ENCODE measurements around the gene LRRC59. TPM values are rescaled to one million over a fixed set of nuclear protein-coding genes. Genes with fewer than 3 reads are reported as not detected.

The LRRC59 gene
- total RNA-seq, 2 experiments from 2014 or later: 48.1 to 50.1 TPM

DNA sequence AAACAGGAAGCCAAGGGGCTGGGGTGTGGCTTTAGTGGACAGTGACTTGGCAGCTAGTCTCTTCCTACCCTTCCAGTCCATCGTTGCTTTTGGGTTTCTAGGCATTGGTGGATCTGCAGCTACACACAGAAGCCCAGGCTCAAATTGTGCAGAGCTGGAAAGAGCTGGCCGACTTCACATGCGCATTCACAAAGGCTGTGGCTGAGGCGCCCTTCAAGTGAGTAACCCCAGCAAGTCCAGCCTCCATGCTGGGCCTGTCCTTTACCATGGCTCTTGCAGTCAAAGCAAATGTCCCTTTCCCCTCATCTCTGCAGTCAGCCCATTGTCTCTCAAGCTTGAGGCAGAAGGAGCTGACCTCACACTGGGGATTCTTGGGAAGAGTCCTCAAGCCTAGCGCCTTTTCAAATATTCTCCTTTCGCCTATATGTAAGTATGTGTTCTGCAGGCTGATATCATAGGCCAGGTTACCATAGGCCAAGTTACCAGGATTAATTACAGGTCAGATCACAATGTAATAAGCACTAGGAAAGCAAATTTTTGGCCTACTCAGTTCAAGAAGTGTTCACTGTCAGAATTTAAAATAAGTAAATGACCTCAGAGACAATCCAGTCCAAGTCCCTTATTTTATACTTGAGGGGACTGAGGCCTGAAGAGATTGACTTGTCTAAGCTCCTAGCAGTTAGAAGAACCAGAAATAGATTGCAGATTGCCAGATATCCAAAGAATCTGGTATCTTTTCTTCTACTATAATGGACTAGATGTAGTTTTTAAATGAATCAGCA, 17.8 kb downstream of the LRRC59 start:
- H3K4me3 Mint-ChIP-seq: no peak overlapping the region
- peaks cover 51% of the 10 kb centered on the region for H3K36me3 Mint-ChIP-seq (ENCODE audit: low read depth)
- no peak for DNase-seq
- H3K4me1 Mint-ChIP-seq (ENCODE audit: low read depth): no peaks in the 10 kb centered on the region
- CTCF ChIA-PET: interaction anchor here (1.7 kb wide), 1 partner anchor 18 kb away, joined by 8 read pairs; the partner anchor contains the start of gene LRRC59
- no peaks in the 10 kb centered on the region for H3K9me3 Mint-ChIP-seq
- H3K27me3 Mint-ChIP-seq (ENCODE audit: low read depth): no peaks in the 10 kb centered on the region
- intact Hi-C loops (cut with micrococcal nuclease): no loop called here
- H3K27ac Mint-ChIP-seq: no peak overlapping the region

DNA sequence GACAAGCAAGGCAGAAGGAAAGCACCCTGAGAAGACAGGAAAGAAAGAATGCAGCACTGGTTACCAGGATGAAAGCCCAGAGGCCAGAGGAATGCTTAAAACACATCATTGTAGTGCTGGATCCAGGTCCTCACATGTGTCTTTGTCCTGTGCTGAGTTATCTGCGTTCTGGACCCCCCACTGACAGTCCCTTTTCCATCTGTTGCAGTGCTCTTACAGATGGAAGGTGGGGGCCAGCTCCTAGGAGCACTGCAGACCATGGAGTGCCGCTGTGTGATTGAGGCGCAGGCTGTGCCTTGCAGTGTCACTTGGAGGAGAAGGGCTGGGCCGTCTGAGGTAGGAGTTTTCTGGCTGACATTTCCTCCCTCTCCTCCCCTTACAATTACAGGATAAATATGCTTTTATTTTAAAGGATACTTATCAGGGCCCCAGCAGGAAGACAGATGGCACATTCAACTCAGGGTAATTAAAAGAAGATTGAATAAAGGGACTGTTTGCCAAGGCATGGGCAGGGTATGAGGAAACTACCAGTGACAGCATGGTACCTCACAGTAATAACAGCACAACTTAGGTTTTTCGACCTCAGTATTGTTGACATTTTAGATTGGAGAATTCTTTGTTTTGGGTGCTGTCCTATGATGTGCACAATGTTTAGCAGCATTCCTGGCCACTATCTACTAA, 21.3 kb downstream of the LRRC59 start:
- H3K27ac Mint-ChIP-seq: no peak overlapping the region
- H3K4me3 Mint-ChIP-seq: no peak overlapping the region
- peaks cover 21% of the 10 kb centered on the region for H3K4me1 Mint-ChIP-seq (ENCODE audit: low read depth)
- CTCF ChIA-PET: interaction anchor here (0.8 to 6.6 kb wide), 3 partner anchors 14 to 22 kb away, joined by 4 to 44 read pairs (median 10); partner anchors contain the start of gene LRRC59
- no peaks in the 10 kb centered on the region for H3K27me3 Mint-ChIP-seq (ENCODE audit: low read depth)
- intact Hi-C loops (cut with micrococcal nuclease): no loop called here
- peaks cover 57% of the 10 kb centered on the region for H3K36me3 Mint-ChIP-seq (ENCODE audit: low read depth)
- H3K9me3 Mint-ChIP-seq: no peaks in the 10 kb centered on the region
- DNase-seq: no peak

DNA sequence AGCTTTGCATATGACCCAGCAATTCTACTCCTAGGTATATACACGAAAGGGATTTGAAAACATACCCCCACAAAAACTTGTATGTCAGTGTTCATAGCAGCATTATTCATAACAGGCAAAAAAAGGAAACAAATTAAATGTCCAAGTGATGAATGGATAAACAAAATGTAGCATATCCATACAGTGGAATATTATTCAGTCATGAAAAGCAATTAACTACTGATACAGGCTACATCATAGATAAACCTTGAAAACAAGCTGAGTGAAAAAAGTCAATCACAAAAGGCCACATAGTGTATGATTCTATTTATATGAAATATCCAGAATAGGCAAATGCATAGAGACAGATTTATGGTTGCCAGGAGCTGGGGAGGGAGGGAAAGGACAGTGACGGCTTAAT, 23.6 kb downstream of the LRRC59 start:
- Mint-ChIP-seq H3K27me3 (ENCODE audit: low read depth) (no peaks in the 10 kb centered on the region), H3K27ac (peak overlapping the region; percentile 99), H3K36me3 (ENCODE audit: low read depth) (peaks cover 56% of the 10 kb centered on the region), H3K9me3 (no peaks in the 10 kb centered on the region), H3K4me3 (peak overlapping the region; percentile 99), H3K4me1 (ENCODE audit: low read depth) (peaks cover 30% of the 10 kb centered on the region)
- CTCF ChIA-PET: interaction anchor here (0.6 to 6.6 kb wide), 5 partner anchors 12 to 173 kb away, joined by 3 to 44 read pairs (median 4); partner anchors contain the start of gene LRRC59
- DNase-seq: no peak
- intact Hi-C loops (cut with micrococcal nuclease): loop anchor here (1.0 to 2.0 kb wide), 2 partner anchors 24 to 53 kb away; partner anchors contain the start of genes ACSF2 and LRRC59

DNA sequence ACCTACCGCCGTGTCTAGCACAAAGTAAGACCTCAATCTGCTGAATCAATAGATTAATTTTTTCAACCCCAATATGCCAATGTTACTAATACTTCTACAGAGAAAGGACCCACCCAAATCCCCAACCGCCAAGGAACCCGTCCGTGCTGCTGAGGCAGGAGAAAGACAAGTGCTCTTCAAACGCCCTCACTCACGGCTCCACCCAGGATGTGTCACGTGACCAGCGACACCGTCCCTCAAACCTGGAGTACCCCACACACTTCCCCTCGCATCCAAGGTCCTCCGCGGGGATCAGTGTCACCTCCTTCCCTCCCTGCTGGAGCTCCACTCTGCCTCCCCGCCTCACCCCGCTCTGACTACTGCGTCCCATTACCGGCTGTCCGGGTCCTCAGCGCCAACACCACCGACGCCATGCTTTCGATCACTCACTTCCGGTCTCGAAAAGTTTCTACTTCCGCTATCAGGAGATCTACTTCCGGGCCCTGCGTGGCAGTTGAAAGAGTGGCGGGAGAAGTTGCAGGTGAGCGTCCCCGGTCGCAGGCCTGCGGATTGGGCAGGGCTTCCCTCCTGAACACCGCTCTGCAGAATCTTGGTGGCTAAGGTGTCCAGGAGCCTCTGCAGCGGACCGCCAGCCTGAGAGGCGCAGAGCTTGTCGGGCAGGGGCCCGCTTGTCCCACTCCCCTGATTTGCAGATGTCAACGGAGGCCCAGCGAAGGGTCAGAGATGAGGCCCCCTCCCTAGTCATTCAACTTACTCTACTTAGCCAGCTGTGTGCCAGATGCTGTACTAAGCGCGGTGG, 24.4 kb downstream of the LRRC59 start, which contains the start of the genes EME1 and MRPL27:
EME1 (plus strand) TSS at position 472 of the 799 bp plus-strand sequence. CDS start 1,980 bp downstream, outside the sequence.
MRPL27 (minus strand) TSS at position 427 of the 799 bp plus-strand sequence; CDS start at position 413, 14 bp downstream.
- H3K4me3 Mint-ChIP-seq: peak within 1 kb of the TSS; percentile 99
- H3K36me3 Mint-ChIP-seq (ENCODE audit: low read depth): peaks cover 53% of the 10 kb centered on the region
- peaks cover 30% of the 10 kb centered on the region for H3K4me1 Mint-ChIP-seq (ENCODE audit: low read depth)
- no peaks in the 10 kb centered on the region for H3K9me3 Mint-ChIP-seq
- H3K27me3 Mint-ChIP-seq (ENCODE audit: low read depth): no peaks in the 10 kb centered on the region
- DNase-seq: peak; percentile 91
- intact Hi-C loops (cut with micrococcal nuclease): loop anchor here (1.0 to 2.0 kb wide), 5 partner anchors 11 to 334 kb away; partner anchors contain the start of genes ACSF2, ANKRD40, LRRC59 and XYLT2
- CTCF ChIA-PET: interaction anchor here (0.9 to 6.6 kb wide), 4 partner anchors 11 to 173 kb away, joined by 3 to 44 read pairs (median 14); partner anchors contain the start of gene LRRC59
- H3K27ac Mint-ChIP-seq: peak within 1 kb of the TSS; percentile 99

DNA sequence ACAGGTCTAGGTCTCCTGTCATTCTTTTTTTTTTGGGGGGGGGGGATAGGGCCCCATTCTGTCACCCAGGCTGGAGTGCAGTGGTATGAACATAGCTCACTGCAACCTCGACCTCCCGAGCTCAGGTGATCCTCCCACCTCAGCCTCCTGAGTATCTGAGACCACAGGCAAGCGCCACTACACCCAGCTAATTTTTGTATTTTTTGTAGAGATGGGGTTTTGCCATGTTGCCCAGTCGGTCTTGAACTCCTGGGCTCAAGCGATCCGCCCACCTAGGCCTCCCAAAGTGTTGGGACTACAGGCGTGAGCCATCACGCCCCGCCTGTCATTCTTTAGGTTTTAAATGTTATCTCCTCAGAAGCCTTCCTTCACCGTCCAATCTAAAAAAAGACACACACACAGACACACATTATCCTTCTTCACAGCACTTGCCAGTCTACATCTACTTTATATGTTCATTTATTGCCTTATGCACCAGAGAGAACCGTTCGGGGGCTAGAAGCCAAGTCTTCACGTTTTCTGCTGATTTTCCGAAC, 25.0 kb downstream of the LRRC59 start:
- DNase-seq: no peak
- H3K9me3 Mint-ChIP-seq: no peaks in the 10 kb centered on the region
- H3K36me3 Mint-ChIP-seq (ENCODE audit: low read depth): peaks cover 55% of the 10 kb centered on the region

DNA sequence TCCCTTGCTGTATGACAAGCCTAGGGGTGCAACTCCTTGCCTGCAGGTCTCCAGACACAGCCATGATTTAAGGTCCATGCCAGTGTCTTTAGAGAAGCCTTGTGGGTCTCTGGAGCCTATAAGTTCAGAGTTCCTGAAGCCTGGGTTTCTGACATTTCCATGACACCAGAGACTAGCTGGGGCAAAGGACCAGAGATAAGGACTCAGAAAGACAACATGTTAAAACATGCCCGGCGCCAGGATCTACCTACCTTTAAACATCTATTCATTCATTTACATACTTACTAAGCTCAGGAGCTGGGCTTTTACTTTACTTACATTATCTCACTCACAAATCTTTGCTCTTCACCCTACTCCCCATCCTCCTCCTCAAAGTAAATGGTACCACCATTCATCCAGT, 25.8 kb downstream of the LRRC59 start:
- Mint-ChIP-seq H3K4me1 (ENCODE audit: low read depth) (peaks cover 30% of the 10 kb centered on the region), H3K36me3 (ENCODE audit: low read depth) (peaks cover 51% of the 10 kb centered on the region), H3K27ac (peak overlapping the region; percentile 58), H3K4me3 (peak overlapping the region; percentile 99), H3K27me3 (ENCODE audit: low read depth) (no peaks in the 10 kb centered on the region), H3K9me3 (no peaks in the 10 kb centered on the region)
- DNase-seq: no peak
- CTCF ChIA-PET: interaction anchor here (0.6 to 6.6 kb wide), 3 partner anchors 9 to 79 kb away, joined by 3 to 44 read pairs (median 5); no protein-coding TSS in a partner anchor
- intact Hi-C loops (cut with micrococcal nuclease): no loop called here

More for the DNA sequence above, 25.0 kb downstream of the LRRC59 start:
- peak overlapping the region; percentile 99 for H3K27ac Mint-ChIP-seq
- intact Hi-C loops (cut with micrococcal nuclease): loop anchor here (1.0 to 2.0 kb wide), 4 partner anchors 10 to 335 kb away; partner anchors contain the start of genes ACSF2, ANKRD40 and XYLT2
- H3K27me3 Mint-ChIP-seq (ENCODE audit: low read depth): no peaks in the 10 kb centered on the region
- peak overlapping the region; percentile 99 for H3K4me3 Mint-ChIP-seq
- H3K4me1 Mint-ChIP-seq (ENCODE audit: low read depth): peaks cover 30% of the 10 kb centered on the region
- CTCF ChIA-PET: interaction anchor here (0.6 to 6.6 kb wide), 3 partner anchors 10 to 79 kb away, joined by 3 to 44 read pairs (median 24); partner anchors contain the start of gene LRRC59

DNA sequence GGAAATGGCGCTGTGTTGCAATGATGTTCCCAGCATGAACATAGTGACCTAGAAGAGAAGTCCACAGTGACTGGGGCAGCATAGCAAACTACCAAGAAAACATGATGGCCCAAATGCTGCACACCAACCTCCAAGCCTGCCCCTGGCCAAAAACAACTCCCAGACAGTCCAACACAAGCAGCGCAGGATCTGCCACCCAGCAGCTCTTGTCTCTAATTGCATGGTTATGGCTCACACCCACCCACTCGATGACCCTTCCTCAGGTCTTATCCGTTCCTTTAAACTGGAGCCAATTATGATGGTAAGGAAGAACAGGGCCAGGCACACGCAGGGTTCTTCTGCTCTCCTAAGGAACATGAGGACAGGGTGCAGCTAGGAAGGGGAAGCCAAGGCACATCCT, 27.3 kb downstream of the LRRC59 start:
- peak overlapping the region; percentile 5 for H3K4me3 Mint-ChIP-seq

DNA sequence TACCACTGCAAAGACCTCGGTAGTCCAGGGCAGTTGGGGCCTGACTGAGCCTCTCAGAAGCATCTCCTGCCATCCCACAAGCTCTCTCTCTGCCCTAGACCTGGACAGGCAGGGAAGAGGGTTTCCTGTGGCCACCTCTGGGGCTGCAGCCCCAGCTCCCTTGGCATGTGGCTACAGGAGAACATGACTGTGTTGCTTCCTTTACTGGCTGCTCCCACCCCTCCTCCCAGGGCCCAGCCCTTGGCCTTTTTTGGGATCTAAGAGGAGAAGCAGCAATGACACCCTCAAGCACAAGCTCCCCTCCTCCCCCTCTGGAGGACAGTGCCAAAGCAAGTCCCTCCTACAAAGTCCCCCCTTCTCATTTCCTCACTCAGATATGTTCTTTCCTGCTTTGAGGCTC, 29.9 kb downstream of the LRRC59 start:
- intact Hi-C loops (cut with micrococcal nuclease): no loop called here
- Mint-ChIP-seq H3K4me1 (ENCODE audit: low read depth) (peaks cover 22% of the 10 kb centered on the region), H3K27ac (no peak overlapping the region), H3K4me3 (no peak overlapping the region), H3K9me3 (no peaks in the 10 kb centered on the region), H3K27me3 (ENCODE audit: low read depth) (no peaks in the 10 kb centered on the region), H3K36me3 (ENCODE audit: low read depth) (peaks cover 27% of the 10 kb centered on the region)
- DNase-seq: no peak
- CTCF ChIA-PET: interaction anchor here (4.3 kb wide), 1 partner anchor 30 kb away, joined by 19 read pairs; the partner anchor contains the start of gene LRRC59

More for the DNA sequence above, 27.3 kb downstream of the LRRC59 start:
- H3K4me1 Mint-ChIP-seq (ENCODE audit: low read depth): peaks cover 30% of the 10 kb centered on the region
- H3K36me3 Mint-ChIP-seq (ENCODE audit: low read depth): peaks cover 38% of the 10 kb centered on the region
- H3K9me3 Mint-ChIP-seq: no peaks in the 10 kb centered on the region
- H3K27me3 Mint-ChIP-seq (ENCODE audit: low read depth): no peaks in the 10 kb centered on the region
- CTCF ChIA-PET: interaction anchor here (0.7 to 6.6 kb wide), 2 partner anchors 8 to 66 kb away, joined by 3 to 44 read pairs; no protein-coding TSS in a partner anchor
- intact Hi-C loops (cut with micrococcal nuclease): no loop called here
- DNase-seq: no peak
- H3K27ac Mint-ChIP-seq: no peak overlapping the region

DNA sequence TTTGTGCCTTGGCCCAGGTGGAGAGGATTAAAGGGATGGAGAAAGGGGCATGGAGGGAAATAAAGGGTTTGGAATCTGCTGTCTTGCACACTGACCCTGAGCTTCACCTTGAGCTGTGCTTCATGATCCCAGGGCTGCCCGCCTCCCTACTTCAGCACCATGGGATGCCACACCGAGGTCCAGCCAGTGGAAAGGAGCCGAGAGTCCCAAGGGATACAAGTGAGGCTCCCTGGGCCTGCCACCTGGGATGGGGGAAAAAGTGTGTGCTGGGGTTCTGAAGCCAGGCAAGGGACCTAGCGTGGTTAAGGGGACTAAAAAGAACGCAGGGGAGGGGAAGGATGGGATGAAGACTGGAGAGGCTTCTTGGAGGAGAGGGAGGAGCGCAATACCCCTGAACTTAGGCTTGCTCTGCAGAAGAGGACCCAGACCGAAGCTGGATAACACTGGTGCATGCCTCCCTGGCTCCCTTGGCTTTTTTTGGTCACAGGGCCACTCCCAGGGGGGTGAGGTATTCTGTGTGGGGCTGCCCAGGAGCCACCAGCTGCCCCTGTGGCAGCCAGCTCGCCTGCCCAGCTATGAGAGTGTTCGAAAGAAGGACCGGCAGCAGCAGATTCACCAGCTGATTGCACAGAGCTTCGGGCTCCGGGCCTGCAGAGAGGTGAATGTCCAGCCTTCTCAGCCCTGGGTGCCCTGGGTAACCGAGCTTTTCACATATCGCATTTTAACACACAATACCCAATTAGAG, 31.5 kb downstream of the LRRC59 start:
- peaks cover 19% of the 10 kb centered on the region for H3K36me3 Mint-ChIP-seq (ENCODE audit: low read depth)
- no peaks in the 10 kb centered on the region for H3K9me3 Mint-ChIP-seq
- peaks cover 16% of the 10 kb centered on the region for H3K4me1 Mint-ChIP-seq (ENCODE audit: low read depth)
- no peak overlapping the region for H3K27ac Mint-ChIP-seq
- intact Hi-C loops (cut with micrococcal nuclease): no loop called here
- no peaks in the 10 kb centered on the region for H3K27me3 Mint-ChIP-seq (ENCODE audit: low read depth)
- CTCF ChIA-PET: interaction anchor here (0.6 to 4.3 kb wide), 3 partner anchors 31 to 50 kb away, joined by 3 to 19 read pairs (median 3); partner anchors contain the start of gene LRRC59
- no peak for DNase-seq
- H3K4me3 Mint-ChIP-seq: no peak overlapping the region

DNA sequence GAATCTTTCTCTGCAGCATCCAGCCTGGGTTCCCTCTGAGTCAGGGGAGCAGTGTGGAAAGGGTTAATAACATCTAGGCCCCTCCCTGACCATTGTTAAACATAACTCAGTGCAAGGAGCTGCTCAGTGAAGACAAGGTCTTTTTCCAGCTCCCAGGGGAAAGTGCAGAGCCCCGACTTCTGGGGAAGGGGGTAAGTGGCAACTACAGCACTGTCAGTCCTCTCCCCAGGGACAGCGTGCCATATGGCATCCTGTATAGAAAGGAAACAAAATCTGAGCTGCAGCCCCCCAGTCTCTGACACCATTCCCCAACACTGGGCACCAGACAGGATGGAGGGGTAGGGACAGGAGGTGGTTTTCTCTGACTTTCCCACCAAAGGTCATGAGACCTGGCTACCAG, 32.2 kb downstream of the LRRC59 start:
- H3K9me3 Mint-ChIP-seq: no peaks in the 10 kb centered on the region
- no peak overlapping the region for H3K4me3 Mint-ChIP-seq
- CTCF ChIA-PET: interaction anchor here (1.0 to 4.3 kb wide), 2 partner anchors 32 to 49 kb away, joined by 3 to 19 read pairs; partner anchors contain the start of gene LRRC59
- no peak overlapping the region for H3K27ac Mint-ChIP-seq
- DNase-seq: no peak
- H3K36me3 Mint-ChIP-seq (ENCODE audit: low read depth): peaks cover 17% of the 10 kb centered on the region
- intact Hi-C loops (cut with micrococcal nuclease): no loop called here
- H3K4me1 Mint-ChIP-seq (ENCODE audit: low read depth): peaks cover 10% of the 10 kb centered on the region
- H3K27me3 Mint-ChIP-seq (ENCODE audit: low read depth): no peaks in the 10 kb centered on the region

Measured in activated naive CD4-positive, alpha-beta T cell treated with anti-CD3 and anti-CD28 coated beads for 36 hours (primary cell).